Measurements from ENCODE around the gene TAF3. TPM values are rescaled to one million over a fixed set of nuclear protein-coding genes. Genes with fewer than 3 reads are reported as not detected.

Gene TAF3
- total RNA-seq, 1 donor from 2014 or later: 9.1 TPM

GRCh38 chr10:7872041-7872442 lies 53.7 kb downstream of the TAF3 start:
- peak overlapping the region; percentile 76 for H3K4me3 Mint-ChIP-seq (ENCODE audit: unreplicated experiment)
- H3K27me3 Mint-ChIP-seq (ENCODE audit: unreplicated experiment): no peaks in the 10 kb centered on the region
- no peak overlapping the region for H3K27ac Mint-ChIP-seq (ENCODE audit: unreplicated experiment)
- no peak for DNase-seq (ENCODE audit: extremely low spot score, unreplicated experiment)
- no peaks in the 10 kb centered on the region for H3K36me3 Mint-ChIP-seq (ENCODE audit: unreplicated experiment)
- H3K4me1 Mint-ChIP-seq (ENCODE audit: unreplicated experiment): no peaks in the 10 kb centered on the region
- peak; percentile 70 for TF ChIP-seq CTCF (IDR thresholded peaks at IDR 0.05)
- no peaks in the 10 kb centered on the region for H3K9me3 Mint-ChIP-seq (ENCODE audit: unreplicated experiment)

- no peak for DNase-seq (ENCODE audit: extremely low spot score, unreplicated experiment)
- H3K9me3 Mint-ChIP-seq (ENCODE audit: unreplicated experiment): no peaks in the 10 kb centered on the region
- no peaks in the 10 kb centered on the region for H3K27me3 Mint-ChIP-seq (ENCODE audit: unreplicated experiment)
- no peak overlapping the region for H3K4me3 Mint-ChIP-seq (ENCODE audit: unreplicated experiment)
- no peaks in the 10 kb centered on the region for H3K36me3 Mint-ChIP-seq (ENCODE audit: unreplicated experiment)
- H3K4me1 Mint-ChIP-seq (ENCODE audit: unreplicated experiment): no peaks in the 10 kb centered on the region
- TF ChIP-seq CTCF (IDR thresholded peaks at IDR 0.05): no peak
- H3K27ac Mint-ChIP-seq (ENCODE audit: unreplicated experiment): no peak overlapping the region
These were observed 56.6 kb downstream of the TAF3 start for GRCh38 chr10:7874864-7875263.

GRCh38 chr10:7876541-7877127 lies 58.3 kb downstream of the TAF3 start:
- DNase-seq (ENCODE audit: extremely low spot score, unreplicated experiment): no peak
- no peak for TF ChIP-seq CTCF (IDR thresholded peaks at IDR 0.05)

GRCh38 chr10:7881119-7881518 lies 62.8 kb downstream of the TAF3 start:
- H3K4me1 Mint-ChIP-seq (ENCODE audit: unreplicated experiment): no peaks in the 10 kb centered on the region
- no peak overlapping the region for H3K4me3 Mint-ChIP-seq (ENCODE audit: unreplicated experiment)
- no peaks in the 10 kb centered on the region for H3K36me3 Mint-ChIP-seq (ENCODE audit: unreplicated experiment)
- H3K9me3 Mint-ChIP-seq (ENCODE audit: unreplicated experiment): no peaks in the 10 kb centered on the region
- H3K27ac Mint-ChIP-seq (ENCODE audit: unreplicated experiment): no peak overlapping the region
- TF ChIP-seq CTCF (IDR thresholded peaks at IDR 0.05): no peak
- H3K27me3 Mint-ChIP-seq (ENCODE audit: unreplicated experiment): no peaks in the 10 kb centered on the region
- no peak for DNase-seq (ENCODE audit: extremely low spot score, unreplicated experiment)

More at GRCh38 chr10:7876541-7877127, 58.3 kb downstream of the TAF3 start:
- Mint-ChIP-seq H3K27ac (ENCODE audit: unreplicated experiment) (no peak overlapping the region), H3K4me3 (ENCODE audit: unreplicated experiment) (no peak overlapping the region), H3K27me3 (ENCODE audit: unreplicated experiment) (no peaks in the 10 kb centered on the region), H3K36me3 (ENCODE audit: unreplicated experiment) (no peaks in the 10 kb centered on the region), H3K9me3 (ENCODE audit: unreplicated experiment) (no peaks in the 10 kb centered on the region), H3K4me1 (ENCODE audit: unreplicated experiment) (no peaks in the 10 kb centered on the region)

- DNase-seq (ENCODE audit: extremely low spot score, unreplicated experiment): no peak
- no peaks in the 10 kb centered on the region for H3K27me3 Mint-ChIP-seq (ENCODE audit: unreplicated experiment)
- H3K27ac Mint-ChIP-seq (ENCODE audit: unreplicated experiment): no peak overlapping the region
- H3K36me3 Mint-ChIP-seq (ENCODE audit: unreplicated experiment): no peaks in the 10 kb centered on the region
- H3K4me3 Mint-ChIP-seq (ENCODE audit: unreplicated experiment): no peak overlapping the region
- no peaks in the 10 kb centered on the region for H3K9me3 Mint-ChIP-seq (ENCODE audit: unreplicated experiment)
- peaks cover 5% of the 10 kb centered on the region for H3K4me1 Mint-ChIP-seq (ENCODE audit: unreplicated experiment)
- no peak for TF ChIP-seq CTCF (IDR thresholded peaks at IDR 0.05)
These were observed 67.8 kb downstream of the TAF3 start for GRCh38 chr10:7886056-7886455.

Measured in osteocyte (in vitro differentiated cells).